ENCODE data around the gene SND1.

GRCh38 chr7:127820732-127821085, 168.7 kb downstream of the SND1 start:
- no peak for TF ChIP-seq POLR2A (IDR thresholded peaks at IDR 0.05)
- TF ChIP-seq, protein P1, sequence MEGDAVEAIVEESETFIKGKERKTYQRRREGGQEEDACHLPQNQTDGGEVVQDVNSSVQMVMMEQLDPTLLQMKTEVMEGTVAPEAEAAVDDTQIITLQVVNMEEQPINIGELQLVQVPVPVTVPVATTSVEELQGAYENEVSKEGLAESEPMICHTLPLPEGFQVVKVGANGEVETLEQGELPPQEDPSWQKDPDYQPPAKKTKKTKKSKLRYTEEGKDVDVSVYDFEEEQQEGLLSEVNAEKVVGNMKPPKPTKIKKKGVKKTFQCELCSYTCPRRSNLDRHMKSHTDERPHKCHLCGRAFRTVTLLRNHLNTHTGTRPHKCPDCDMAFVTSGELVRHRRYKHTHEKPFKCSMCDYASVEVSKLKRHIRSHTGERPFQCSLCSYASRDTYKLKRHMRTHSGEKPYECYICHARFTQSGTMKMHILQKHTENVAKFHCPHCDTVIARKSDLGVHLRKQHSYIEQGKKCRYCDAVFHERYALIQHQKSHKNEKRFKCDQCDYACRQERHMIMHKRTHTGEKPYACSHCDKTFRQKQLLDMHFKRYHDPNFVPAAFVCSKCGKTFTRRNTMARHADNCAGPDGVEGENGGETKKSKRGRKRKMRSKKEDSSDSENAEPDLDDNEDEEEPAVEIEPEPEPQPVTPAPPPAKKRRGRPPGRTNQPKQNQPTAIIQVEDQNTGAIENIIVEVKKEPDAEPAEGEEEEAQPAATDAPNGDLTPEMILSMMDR (IDR thresholded peaks at IDR 0.05) = no peak
- no peak for TF ChIP-seq POLR2AphosphoS5 (IDR thresholded peaks at IDR 0.05; ENCODE audit: insufficient read depth in 1 of 2, low read depth in 1 of 2)

Measured in vagina (tissue), 2 donors.